ENCODE data around the gene SEC23A.
"Not testable (repeated sequence)": the region's sequence is repeated elsewhere in the genome, so short reads cannot be mapped to it uniquely, and the experiment has no call there.

Gene SEC23A

DNA sequence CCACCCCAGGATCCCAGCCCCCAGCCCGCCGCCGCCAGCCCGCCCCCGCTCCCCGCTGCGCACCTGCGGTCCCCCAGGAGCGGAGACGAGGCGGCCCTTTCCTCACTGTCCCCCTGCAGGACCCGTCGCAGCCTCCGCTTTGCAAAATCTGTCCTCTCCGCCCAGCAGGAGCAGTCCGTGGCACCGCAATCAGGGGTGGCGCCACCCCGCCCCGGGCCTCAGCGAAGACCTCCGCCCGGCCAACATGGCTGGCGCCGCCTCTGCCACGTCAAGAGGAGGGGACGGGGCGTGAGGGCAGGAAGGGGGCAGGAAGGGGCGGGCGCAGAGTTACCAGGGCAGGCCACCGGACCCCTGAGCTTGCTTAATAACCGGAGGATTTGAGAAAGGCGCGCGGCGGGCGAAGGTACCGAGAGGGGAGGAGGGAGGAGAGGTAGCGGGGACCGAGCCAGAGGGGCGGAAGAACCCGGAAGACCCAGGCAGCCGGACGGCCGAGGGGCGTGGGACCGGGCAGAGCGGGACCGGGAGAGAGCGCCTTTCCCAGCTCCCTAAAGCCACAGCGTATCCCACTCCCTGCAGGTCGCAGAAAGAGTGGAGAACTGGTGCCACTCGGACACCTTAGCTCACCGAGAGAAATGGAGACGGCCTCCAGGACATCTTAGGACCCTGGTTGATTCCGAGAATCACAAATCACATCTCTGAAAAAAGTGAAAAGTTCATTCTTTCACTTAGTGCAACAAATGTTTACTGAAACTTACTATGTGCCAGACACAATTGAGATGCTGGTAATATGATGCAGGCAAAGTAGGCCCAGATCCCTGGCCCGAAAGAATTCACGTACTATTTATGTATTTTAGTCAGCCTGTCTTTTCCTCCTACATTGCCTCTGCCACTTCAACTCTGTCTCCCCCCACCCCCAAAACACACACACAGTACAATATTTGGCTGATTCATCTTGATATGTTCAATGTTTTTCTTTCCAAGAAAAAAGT is at the start of gene SEC23A:
SEC23A (minus strand) TSS at position 267 of the 989 bp plus-strand sequence. CDS start 7,117 bp downstream, outside the sequence.
- peak; percentile 86 for DNase-seq

DNA sequence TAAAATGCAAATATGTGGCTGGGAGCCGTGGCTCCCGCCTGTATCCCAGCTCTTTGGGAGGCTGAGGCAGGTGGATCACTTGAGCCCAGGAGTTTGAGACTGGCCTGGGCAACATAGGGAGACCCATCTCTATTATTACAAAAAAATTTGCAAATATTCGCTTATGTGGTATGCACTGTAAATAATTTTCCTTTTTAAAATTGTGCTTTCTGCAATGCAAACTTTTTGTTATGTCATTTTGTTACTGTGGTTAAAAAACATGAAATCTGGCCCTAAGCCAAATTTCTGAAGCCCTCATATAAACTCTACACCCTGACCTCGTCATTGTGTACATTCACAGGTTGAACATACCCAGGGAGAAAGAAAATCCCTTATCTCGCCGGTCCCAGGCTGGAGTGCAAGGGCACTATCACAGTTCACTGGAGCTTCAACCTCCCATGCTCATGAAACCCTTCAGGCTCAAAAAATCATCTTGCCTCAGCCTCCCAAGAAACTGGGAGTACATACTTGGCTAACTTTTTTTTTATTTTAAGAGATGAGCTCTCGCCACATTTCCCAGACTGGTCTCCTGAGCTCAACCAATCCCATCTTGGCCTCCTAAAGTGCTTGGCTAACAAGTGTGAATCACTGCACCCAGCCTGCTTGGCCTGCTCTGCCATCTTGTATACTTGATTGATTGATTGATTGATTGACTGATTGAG is 42.4 kb upstream of the SEC23A start:
- DNase-seq, result no peak

DNA sequence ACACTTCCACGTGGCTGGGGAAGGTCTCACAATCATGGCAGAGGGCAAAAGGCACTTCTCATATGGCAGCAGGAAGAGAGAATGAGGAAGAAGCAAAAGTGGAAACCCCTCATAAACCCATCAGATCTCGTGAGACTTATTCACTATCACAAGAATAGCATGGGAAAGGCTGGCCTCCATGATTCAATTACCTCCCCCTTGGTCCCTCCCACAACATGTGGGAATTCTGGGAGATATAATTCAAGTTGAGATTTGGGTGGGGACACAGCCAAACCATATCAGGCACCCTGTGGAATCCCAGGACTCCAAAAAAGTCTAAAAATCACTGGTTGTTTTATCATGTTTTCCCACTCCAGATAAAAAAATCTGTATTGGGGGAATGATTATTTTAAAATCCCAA is 40.2 kb upstream of the SEC23A start:
- DNase-seq, result not testable (repeated sequence)

DNA sequence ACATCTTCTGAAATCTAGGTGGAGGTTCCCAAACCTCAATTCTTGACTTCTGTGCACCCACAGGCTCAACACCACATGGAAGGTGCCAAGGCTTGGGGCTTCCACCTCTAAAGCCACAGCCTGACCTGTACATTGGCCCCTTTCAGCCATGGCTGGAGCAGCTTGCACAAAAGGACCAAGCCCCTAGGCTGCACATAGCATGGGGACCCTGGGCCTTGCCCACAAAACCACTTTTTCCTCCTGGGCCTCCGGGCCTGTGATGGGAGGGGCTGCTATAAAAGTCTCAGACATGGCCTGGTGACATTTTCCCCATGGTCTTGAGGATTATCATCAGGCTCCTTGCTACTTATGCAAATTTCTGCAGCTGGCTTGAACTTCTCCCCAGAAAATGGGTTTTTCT is 38.6 kb upstream of the SEC23A start:
- not testable (repeated sequence) for DNase-seq

GRCh38 chr14:39140170-39140569 is 37.1 kb upstream of the SEC23A start:
- DNase-seq, result no peak

DNA sequence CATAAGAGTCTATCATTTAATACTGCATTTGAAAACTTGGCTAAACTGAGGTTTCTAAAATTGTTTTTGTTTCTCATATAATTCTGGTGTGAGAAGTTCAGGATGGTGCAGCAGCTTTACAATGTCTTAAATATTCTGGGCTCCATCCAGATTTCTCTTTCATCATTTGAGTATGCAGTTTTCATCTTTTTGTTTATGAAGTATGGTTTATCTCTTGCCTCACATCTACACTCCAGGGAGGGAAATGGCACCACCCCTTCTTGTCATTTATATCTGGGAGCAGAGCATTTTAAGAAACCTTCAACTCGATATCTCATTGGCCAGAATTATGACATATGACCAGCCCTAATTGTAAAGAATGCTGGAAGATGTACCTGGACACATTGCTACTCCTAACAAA is 35.4 kb upstream of the SEC23A start:
- no peak for DNase-seq

- DNase-seq, result not testable (repeated sequence)
Observed at GRCh38 chr14:39137835-39138234, 34.8 kb upstream of the SEC23A start.

DNA sequence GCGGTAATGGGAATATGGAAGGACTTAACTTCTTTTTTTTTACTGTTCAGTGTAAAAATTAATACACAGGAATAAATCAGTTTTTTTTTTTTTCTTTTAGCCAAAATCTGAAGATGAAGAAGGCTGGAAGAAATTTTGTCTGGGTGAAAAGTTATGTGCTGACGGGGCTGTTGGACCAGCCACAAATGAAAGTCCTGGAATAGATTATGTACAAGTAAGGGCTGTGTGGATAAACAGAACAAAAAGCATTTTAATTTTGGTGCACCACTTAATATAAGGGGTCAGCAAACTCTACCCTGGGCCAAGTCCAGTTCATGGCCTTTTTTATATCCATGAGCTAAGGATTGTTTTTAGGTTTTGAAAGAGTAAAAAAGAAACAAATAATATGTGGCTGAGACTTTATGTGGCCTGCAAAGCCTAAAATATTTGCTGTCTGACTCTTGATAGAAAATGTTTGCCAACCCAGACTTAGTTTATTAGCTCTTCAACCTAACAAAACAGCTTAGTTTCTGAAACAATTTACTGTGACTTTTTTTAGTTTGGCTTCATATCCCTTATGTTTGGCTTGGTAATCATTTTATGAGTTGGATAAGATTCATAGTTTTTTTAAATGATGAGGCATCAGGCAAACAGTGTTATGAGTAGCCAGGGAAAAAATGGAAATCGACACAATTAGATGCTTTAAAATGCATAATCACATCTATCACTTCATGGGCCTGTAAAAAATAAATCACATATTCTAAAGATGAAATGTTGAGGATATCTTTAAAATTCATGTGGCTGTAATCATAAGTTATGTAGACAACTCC is 19.5 kb upstream of the SEC23A start:
- DNase-seq, result no peak

DNA sequence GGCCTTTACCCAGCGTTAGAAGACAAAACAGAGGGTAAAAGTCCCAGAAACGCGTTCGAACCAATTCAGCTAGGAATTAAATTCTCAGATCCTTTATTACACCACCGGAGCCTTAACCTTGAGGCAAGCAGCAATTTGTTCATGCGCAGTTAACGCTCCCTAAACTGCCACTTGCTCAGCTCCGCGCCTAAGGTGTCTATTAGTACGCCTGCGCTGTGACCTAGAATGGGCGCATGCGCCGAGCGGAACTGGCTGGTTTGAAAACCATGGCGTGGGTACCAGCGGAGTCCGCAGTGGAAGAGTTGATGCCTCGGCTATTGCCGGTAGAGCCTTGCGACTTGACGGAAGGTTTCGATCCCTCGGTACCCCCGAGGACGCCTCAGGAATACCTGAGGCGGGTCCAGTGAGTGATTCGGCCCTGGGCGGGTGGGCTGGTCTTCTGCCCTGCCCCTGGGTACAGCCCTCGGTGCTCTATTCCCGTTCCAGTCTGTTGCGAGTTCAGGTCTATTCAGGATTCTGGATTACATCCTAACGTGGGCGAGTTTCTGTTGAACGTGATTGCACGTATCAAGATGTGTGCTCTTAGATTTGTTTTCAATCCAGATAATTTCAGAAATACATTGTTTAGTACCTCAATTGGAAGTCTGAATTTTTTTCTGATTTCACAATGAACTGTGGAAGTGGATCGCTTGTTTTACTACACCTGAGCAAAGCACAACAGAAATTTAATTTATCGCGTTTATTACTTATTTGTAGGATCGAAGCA is 11.2 kb upstream of the SEC23A start, which contains the start of gene GEMIN2:
GEMIN2 (plus strand) TSS at position 251 of the 766 bp plus-strand sequence; CDS start at position 267, 16 bp downstream.
- peak; percentile 98 for DNase-seq

DNA sequence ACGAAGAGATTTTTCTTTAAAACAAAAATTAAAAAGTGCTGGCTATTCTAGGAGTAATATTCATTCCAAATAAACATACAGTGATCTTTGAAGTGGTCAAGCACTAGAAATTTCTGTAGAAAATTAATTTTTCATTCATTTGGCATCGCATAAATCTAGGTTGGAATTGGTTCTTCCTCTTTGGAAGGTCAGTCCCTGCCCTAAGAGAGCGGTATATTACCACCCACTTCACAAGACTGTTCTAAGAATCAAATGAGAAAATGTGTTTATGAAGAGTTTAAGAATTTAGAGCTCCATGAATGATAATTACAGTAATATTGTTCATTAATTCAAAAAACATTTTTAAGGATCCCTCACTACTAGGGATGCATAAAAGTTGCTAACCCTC is 10.6 kb upstream of the SEC23A start:
- DNase-seq, result no peak

GRCh38 chr14:39109893-39110715 is 7.1 kb upstream of the SEC23A start:
- DNase-seq, result no peak

DNA sequence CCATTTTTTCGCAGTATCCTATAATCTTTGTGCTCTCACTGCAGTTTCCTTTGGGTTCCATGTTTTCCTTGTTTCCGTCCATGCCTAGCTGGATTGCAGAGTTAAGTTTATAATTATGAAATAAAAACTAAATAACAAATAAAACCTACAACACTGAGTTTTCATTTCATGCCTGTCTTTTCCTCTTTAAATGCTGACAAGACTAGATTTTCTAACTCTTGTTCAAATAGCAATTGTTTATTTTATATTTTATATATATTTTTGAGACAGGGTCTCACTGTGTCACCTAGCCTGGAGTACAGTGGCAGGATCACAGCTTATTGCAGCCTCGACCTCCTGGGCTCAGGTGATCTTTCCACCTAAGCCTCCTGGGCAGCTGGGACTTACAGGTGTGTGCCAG is 5.8 kb upstream of the SEC23A start:
- DNase-seq, result no peak

DNA sequence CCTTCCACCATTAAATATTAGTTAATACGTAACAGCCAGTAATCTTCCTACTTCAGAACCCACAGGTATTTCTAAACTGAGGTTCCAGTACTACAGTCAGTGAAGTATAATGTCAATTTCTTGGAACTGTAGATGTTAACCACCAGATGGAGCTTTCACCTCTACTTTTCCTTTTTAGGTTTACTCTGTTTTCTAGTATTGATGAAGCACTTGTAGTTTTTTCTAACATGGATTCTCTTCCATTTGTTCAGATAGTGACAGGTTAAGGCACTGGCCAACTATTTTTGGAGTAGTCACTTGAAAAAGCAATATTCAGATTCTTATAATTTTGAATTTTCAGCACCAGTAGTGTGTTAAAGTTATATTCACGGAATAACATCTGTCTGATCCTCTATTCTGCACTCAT is 4.6 kb upstream of the SEC23A start:
- no peak for DNase-seq

DNA sequence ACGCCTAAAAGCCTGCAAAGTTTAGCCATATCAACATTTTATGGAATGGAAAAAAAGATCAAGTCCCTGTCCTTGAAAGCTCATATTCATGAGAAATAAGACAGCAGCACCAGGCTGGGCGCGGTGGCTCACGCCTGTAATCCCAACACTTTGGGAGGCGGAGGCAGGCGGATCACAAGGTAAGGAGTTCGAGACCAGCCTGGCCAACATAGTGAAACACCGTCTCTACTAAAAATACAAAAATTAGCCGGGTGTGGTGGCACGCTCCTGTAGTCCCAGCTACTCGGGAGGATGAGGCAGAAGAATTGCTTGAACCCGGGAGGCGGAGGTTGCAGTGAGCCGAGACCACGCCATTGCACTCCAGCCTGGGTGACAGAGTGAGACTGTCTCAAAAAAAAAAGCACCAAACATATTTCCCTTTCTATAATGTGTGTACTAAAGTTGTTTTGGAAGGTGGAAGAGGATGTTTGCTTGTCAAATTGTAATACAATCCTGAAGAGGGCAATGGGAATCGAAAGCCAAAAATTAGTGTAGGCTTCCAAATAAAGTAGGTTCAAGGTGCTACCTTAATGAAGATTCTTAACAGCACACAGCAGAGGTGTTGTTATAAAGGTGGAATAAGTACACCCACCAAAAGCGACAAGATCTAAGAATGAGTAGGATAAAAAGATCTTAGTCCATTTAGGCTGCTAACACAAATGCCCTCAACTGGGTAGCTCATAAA is 1.2 kb upstream of the SEC23A start:
- not testable (repeated sequence) for DNase-seq

DNA sequence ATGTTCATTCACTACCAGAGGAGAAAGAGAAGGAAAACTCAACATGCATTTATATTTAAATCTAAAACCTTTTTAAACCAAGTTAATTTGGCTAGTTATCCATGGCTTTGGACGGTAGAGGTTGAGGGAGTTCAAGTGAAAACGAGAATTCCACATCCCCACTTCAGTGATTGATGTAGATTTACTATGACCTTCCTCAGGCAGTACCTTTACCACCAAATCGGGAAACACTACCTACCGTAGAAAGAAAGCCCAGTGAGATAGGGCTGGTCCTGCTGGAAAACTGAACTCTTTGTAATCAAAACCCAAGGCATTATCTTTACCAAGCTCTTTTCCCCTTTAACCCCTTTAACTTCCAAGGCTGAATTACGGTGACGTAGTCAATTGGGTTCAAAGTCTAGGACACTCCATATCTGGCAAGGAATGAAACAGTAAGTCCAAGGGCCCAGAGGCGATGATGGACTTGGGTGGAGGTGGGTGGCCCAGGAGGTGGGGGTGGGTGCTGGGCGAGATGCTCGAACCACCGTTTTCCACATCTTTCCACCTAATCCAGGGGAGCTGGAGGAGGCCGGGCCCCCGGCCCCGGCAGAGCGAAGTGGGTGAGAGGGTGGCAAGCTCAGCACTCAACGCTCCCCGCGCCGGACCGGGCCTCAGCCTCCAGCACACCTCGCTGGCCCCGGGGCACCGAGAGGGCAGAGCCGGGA is 618 bp downstream of the SEC23A start:
- DNase-seq, result peak; percentile 50

- DNase-seq, result no peak
Observed at GRCh38 chr14:39099748-39100147, 3.3 kb downstream of the SEC23A start.

- DNase-seq, result not testable (repeated sequence)
Observed at GRCh38 chr14:39099215-39099614, 3.8 kb downstream of the SEC23A start.

GRCh38 chr14:39097159-39097558 is 5.9 kb downstream of the SEC23A start:
- DNase-seq, result no peak

- no peak for DNase-seq
Observed at GRCh38 chr14:39094515-39094914, 8.5 kb downstream of the SEC23A start.

DNA sequence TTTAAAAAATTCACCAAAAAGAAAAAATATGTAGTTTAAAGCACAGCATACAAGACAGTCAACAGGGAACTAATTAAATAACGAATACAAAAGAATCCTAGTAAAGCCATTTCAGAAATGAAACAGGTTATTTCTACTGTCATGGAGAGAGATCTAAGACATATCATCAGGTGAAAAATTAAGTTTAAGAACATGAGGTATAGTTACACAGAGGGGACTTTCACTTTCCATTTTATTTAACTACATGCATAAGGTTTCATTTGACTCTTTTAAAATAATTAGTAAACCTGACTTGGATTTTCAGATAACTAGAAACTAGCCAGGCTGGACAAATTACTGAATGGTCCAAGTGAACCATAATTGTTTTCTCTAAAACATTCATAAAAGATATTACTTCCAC is 11.3 kb downstream of the SEC23A start:
- DNase-seq, result no peak

All from midbrain (tissue), 1 donor.